HepG2 (cell line): Measurements from ENCODE around the gene L3MBTL4. TPM values are rescaled to one million over a fixed set of nuclear protein-coding genes. Genes with fewer than 3 reads are reported as not detected.

Source experiments
- FOXM1 ChIP-seq: sonication (generic); formaldehyde crosslinking; IDR thresholded peaks from 2 replicates; pipeline ENCODE4 v1.5.0; 2020; ENCODE audit warnings: missing genetic modification reagents
- HNF4G ChIP-seq, 2 experiments: sonication (generic) in 1 of 2; formaldehyde crosslinking in 1 of 2; IDR thresholded peaks; 2 replicates each; pipeline versions ENCODE4 v1.4.0 to v1.6.1; 2011 to 2020; ENCODE audit warnings: borderline replicate concordance in 2 of 2, low read depth in 2 of 2, mild to moderate bottlenecking in 2 of 2, low read length in 1 of 2, missing genetic modification reagents in 1 of 2, moderate library complexity in 1 of 2
- RARA ChIP-seq: IDR thresholded peaks from 2 replicates; pipeline ENCODE4 v1.6.1; 2016; ENCODE audit warnings: missing genetic modification reagents, missing compliant biosample characterization
- SAP130 ChIP-seq: IDR thresholded peaks from 2 replicates; pipeline ENCODE4 v1.6.1; 2016; ENCODE audit warnings: low read depth
- SPEN ChIP-seq: sonication (generic); formaldehyde crosslinking; IDR thresholded peaks from 2 replicates; pipeline ENCODE4 v1.5.1; 2020; ENCODE audit warnings: low read depth, mild to moderate bottlenecking, missing genetic modification reagents
- ZNF546 ChIP-seq: sonication (generic); formaldehyde crosslinking; conservative IDR thresholded peaks from 2 replicates; pipeline ENCODE4 v1.8.1; 2023; ENCODE audit warnings: mild to moderate bottlenecking, missing genetic modification reagents
- ZSCAN25 ChIP-seq: sonication (generic); formaldehyde crosslinking; IDR thresholded peaks from 2 replicates; pipeline ENCODE4 v1.8.0; 2022; ENCODE audit warnings: mild to moderate bottlenecking, missing genetic modification reagents
- polyA plus RNA-seq, 8 experiments: library from polyadenylated mRNA; depleted of rRNA in 3 of 8; stranded (reverse) in 7 of 8; unstranded in 1 of 8; fragments of >200 nt; fragmentation: Illumina TruSeq in 4 of 8; extraction: Trizol in 4 of 8; gene quantifications; 2 replicates each; pipeline versions ENCODE4 v1.2.1 to v1.2.3, GENCODE V29; 2011 to 2016; ENCODE audit warnings: low read depth in 4 of 8, missing spikeins in 1 of 8, mixed read lengths in 1 of 8; ENCODE audit not compliant: insufficient read depth in 1 of 8
- total RNA-seq, 5 experiments: library from RNA; depleted of rRNA; stranded (reverse); fragments of >200 nt; fragmentation: Illumina TruSeq; extraction: Trizol; gene quantifications; 2 replicates each; pipeline ENCODE4 v1.2.3, GENCODE V29; 2016; ENCODE audit warnings: low read depth in 1 of 5
- TF ChIP-seq, protein P1 (sequence below): IDR thresholded peaks from 2 replicates; pipeline ENCODE4 v1.6.1; 2012; ENCODE audit warnings: low read depth, low read length, improper control_type of control experiment
- TF ChIP-seq, protein P2 (sequence below): IDR thresholded peaks from 2 replicates; pipeline ENCODE4 v1.6.1; 2016; ENCODE audit warnings: control low read depth
- TF ChIP-seq, protein P3 (sequence below): sonication (generic); formaldehyde crosslinking; IDR thresholded peaks from 2 replicates; pipeline ENCODE4 v1.4.0; 2020; ENCODE audit warnings: mild to moderate bottlenecking, missing genetic modification reagents, borderline replicate concordance
- TF ChIP-seq, protein P4 (sequence below): IDR thresholded peaks from 2 replicates; pipeline ENCODE4 v1.6.1; 2016; ENCODE audit warnings: low read depth, missing genetic modification reagents, missing compliant biosample characterization
- TF ChIP-seq, protein P5 (sequence below): sonication (generic); formaldehyde crosslinking; IDR thresholded peaks from 2 replicates; pipeline ENCODE4 v1.4.0; 2020; ENCODE audit warnings: missing genetic modification reagents, mild to moderate bottlenecking, borderline replicate concordance

Gene L3MBTL4
- total and polyA plus RNA-seq, 2 of the 13 experiments (the other 11 are each of a cell fraction or from before 2014, with no cell fraction given) = 10.8 to 13.3 TPM

DNA sequence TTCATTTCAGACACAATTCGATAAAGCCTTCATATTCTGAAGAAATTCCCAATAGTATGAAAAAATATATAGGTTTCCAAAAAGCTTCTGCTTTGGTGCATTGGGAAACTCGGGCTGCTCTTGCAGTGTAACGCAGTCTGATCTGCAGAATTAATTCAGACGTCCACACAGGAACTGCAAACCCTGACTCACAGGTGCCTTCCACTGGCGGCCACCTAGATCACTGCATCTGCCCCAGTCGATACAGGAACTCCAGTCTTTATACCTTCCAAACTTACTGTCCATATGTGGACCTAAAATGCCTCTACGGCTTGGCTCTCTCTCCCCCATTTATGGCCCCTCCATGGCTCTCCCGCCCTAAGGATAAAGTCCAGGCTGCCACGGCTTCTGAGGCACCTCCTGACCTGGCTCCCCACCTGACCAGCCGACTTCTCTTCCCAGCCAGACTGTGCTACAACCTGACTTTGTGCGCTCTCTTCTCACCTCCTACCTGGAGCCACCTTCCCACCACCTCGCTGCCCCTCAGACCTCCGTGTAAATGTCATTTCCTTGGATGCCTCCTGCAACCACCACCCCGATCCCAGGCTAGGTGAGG, 39.7 kb downstream of the L3MBTL4 start (continued):
- TF ChIP-seq, protein P1, sequence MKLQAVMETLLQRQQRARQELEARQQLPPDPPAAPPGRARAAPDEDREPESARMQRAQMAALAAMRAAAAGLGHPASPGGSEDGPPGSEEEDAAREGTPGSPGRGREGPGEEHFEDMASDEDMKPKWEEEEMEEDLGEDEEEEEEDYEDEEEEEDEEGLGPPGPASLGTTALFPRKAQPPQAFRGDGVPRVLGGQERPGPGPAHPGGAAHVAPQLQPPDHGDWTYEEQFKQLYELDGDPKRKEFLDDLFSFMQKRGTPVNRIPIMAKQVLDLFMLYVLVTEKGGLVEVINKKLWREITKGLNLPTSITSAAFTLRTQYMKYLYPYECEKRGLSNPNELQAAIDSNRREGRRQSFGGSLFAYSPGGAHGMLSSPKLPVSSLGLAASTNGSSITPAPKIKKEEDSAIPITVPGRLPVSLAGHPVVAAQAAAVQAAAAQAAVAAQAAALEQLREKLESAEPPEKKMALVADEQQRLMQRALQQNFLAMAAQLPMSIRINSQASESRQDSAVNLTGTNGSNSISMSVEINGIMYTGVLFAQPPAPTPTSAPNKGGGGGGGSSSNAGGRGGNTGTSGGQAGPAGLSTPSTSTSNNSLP = 0 out of 2 replicates have a peak, but pooled peaks have one; percentile 21
- TF ChIP-seq, protein P2, sequence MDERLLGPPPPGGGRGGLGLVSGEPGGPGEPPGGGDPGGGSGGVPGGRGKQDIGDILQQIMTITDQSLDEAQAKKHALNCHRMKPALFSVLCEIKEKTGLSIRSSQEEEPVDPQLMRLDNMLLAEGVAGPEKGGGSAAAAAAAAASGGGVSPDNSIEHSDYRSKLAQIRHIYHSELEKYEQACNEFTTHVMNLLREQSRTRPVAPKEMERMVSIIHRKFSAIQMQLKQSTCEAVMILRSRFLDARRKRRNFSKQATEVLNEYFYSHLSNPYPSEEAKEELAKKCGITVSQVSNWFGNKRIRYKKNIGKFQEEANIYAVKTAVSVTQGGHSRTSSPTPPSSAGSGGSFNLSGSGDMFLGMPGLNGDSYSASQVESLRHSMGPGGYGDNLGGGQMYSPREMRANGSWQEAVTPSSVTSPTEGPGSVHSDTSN (CRISPR knock-in tag) = no peak
- TF ChIP-seq, protein P3, sequence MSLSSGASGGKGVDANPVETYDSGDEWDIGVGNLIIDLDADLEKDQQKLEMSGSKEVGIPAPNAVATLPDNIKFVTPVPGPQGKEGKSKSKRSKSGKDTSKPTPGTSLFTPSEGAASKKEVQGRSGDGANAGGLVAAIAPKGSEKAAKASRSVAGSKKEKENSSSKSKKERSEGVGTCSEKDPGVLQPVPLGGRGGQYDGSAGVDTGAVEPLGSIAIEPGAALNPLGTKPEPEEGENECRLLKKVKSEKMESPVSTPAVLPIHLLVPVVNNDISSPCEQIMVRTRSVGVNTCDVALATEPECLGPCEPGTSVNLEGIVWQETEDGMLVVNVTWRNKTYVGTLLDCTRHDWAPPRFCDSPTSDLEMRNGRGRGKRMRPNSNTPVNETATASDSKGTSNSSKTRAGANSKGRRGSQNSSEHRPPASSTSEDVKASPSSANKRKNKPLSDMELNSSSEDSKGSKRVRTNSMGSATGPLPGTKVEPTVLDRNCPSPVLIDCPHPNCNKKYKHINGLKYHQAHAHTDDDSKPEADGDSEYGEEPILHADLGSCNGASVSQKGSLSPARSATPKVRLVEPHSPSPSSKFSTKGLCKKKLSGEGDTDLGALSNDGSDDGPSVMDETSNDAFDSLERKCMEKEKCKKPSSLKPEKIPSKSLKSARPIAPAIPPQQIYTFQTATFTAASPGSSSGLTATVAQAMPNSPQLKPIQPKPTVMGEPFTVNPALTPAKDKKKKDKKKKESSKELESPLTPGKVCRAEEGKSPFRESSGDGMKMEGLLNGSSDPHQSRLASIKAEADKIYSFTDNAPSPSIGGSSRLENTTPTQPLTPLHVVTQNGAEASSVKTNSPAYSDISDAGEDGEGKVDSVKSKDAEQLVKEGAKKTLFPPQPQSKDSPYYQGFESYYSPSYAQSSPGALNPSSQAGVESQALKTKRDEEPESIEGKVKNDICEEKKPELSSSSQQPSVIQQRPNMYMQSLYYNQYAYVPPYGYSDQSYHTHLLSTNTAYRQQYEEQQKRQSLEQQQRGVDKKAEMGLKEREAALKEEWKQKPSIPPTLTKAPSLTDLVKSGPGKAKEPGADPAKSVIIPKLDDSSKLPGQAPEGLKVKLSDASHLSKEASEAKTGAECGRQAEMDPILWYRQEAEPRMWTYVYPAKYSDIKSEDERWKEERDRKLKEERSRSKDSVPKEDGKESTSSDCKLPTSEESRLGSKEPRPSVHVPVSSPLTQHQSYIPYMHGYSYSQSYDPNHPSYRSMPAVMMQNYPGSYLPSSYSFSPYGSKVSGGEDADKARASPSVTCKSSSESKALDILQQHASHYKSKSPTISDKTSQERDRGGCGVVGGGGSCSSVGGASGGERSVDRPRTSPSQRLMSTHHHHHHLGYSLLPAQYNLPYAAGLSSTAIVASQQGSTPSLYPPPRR (CRISPR knock-in tag) = peak; percentile 39; the same call in 1 of the 2 replicates
- TF ChIP-seq, protein P4, sequence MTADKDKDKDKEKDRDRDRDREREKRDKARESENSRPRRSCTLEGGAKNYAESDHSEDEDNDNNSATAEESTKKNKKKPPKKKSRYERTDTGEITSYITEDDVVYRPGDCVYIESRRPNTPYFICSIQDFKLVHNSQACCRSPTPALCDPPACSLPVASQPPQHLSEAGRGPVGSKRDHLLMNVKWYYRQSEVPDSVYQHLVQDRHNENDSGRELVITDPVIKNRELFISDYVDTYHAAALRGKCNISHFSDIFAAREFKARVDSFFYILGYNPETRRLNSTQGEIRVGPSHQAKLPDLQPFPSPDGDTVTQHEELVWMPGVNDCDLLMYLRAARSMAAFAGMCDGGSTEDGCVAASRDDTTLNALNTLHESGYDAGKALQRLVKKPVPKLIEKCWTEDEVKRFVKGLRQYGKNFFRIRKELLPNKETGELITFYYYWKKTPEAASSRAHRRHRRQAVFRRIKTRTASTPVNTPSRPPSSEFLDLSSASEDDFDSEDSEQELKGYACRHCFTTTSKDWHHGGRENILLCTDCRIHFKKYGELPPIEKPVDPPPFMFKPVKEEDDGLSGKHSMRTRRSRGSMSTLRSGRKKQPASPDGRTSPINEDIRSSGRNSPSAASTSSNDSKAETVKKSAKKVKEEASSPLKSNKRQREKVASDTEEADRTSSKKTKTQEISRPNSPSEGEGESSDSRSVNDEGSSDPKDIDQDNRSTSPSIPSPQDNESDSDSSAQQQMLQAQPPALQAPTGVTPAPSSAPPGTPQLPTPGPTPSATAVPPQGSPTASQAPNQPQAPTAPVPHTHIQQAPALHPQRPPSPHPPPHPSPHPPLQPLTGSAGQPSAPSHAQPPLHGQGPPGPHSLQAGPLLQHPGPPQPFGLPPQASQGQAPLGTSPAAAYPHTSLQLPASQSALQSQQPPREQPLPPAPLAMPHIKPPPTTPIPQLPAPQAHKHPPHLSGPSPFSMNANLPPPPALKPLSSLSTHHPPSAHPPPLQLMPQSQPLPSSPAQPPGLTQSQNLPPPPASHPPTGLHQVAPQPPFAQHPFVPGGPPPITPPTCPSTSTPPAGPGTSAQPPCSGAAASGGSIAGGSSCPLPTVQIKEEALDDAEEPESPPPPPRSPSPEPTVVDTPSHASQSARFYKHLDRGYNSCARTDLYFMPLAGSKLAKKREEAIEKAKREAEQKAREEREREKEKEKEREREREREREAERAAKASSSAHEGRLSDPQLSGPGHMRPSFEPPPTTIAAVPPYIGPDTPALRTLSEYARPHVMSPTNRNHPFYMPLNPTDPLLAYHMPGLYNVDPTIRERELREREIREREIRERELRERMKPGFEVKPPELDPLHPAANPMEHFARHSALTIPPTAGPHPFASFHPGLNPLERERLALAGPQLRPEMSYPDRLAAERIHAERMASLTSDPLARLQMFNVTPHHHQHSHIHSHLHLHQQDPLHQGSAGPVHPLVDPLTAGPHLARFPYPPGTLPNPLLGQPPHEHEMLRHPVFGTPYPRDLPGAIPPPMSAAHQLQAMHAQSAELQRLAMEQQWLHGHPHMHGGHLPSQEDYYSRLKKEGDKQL (CRISPR knock-in tag) = no peak
- 0 out of 2 replicates have a peak, but pooled peaks have one; percentile 22 for TF ChIP-seq SPEN (CRISPR knock-in tag)
- peak; percentile 39; the same call in 1 of the 2 replicates for TF ChIP-seq HNF4G (IDR thresholded peaks at IDR 0.05; ENCODE audit: borderline replicate concordance, low read depth, low read length)
- TF ChIP-seq HNF4G (CRISPR knock-in tag; IDR thresholded peaks at IDR 0.05; ENCODE audit: borderline replicate concordance, low read depth) = 0 out of 2 replicates have a peak, but pooled peaks have one; percentile 69
- TF ChIP-seq RARA (CRISPR knock-in tag) = peak; percentile 80
- TF ChIP-seq, protein P5, sequence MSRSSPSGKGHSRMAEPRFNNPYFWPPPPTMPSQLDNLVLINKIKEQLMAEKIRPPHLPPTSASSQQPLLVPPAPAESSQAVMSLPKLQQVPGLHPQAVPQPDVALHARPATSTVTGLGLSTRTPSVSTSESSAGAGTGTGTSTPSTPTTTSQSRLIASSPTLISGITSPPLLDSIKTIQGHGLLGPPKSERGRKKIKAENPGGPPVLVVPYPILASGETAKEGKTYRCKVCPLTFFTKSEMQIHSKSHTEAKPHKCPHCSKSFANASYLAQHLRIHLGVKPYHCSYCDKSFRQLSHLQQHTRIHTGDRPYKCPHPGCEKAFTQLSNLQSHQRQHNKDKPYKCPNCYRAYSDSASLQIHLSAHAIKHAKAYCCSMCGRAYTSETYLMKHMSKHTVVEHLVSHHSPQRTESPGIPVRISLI (CRISPR knock-in tag) = no peak
- no peak for TF ChIP-seq ZSCAN25
- no peak for TF ChIP-seq ZNF546 (CRISPR knock-in tag)
- TF ChIP-seq FOXM1 (CRISPR knock-in tag) = no peak
- TF ChIP-seq SAP130 (CRISPR knock-in tag) = 0 out of 2 replicates have a peak, but pooled peaks have one; percentile 14
